Skin epidermis (tissue), 12 donors: Measurements from ENCODE around the gene ROR2.

Experiments
- H3K27ac ChIP-seq, 21 experiments: fragments of 200-600 bp; sonication (generic) in 11 of 21; one replicate each; pipeline ENCODE4 v1.5.0; 2020; ENCODE audit warnings: mild to moderate bottlenecking in 3 of 21, inconsistent platforms in 2 of 21, moderate library complexity in 2 of 21
- H3K4me3 ChIP-seq, 7 experiments: fragments of 200-600 bp; sonication (generic) in 2 of 7; one replicate each; pipeline ENCODE4 v1.5.0; 2020; ENCODE audit warnings: inconsistent platforms in 2 of 7, mild to moderate bottlenecking in 2 of 7, moderate library complexity in 1 of 7

Gene ROR2

GRCh38 chr9:91768977-91769916 lies 180.8 kb downstream of the ROR2 start:
- Histone ChIP-seq H3K27ac (no peak overlapping the region), H3K4me3 (no peak overlapping the region)

GRCh38 chr9:91768507-91768906 lies 181.5 kb downstream of the ROR2 start:
- no peak overlapping the region for H3K4me3 ChIP-seq
- H3K27ac ChIP-seq, result no peak overlapping the region

- H3K27ac ChIP-seq, result no peak overlapping the region
- H3K4me3 ChIP-seq, result no peak overlapping the region
These were observed 183.5 kb downstream of the ROR2 start for GRCh38 chr9:91766315-91767069.

GRCh38 chr9:91765296-91765695 lies 184.7 kb downstream of the ROR2 start:
- H3K27ac ChIP-seq, result no peak overlapping the region
- H3K4me3 ChIP-seq, result no peak overlapping the region

- no peak overlapping the region for H3K4me3 ChIP-seq
- no peak overlapping the region for H3K27ac ChIP-seq
These were observed 185.4 kb downstream of the ROR2 start for GRCh38 chr9:91764661-91765060.

GRCh38 chr9:91761362-91761761 lies 188.7 kb downstream of the ROR2 start:
- H3K27ac ChIP-seq, result no peak overlapping the region
- no peak overlapping the region for H3K4me3 ChIP-seq

- Histone ChIP-seq H3K27ac (no peak overlapping the region), H3K4me3 (no peak overlapping the region)
These were observed 189.1 kb downstream of the ROR2 start for GRCh38 chr9:91760906-91761305.

GRCh38 chr9:91758491-91758981 lies 191.5 kb downstream of the ROR2 start:
- peak overlapping the region in 1 of 21 experiments; percentile 36 for H3K27ac ChIP-seq
- no peak overlapping the region for H3K4me3 ChIP-seq

GRCh38 chr9:91757782-91758181 lies 192.2 kb downstream of the ROR2 start:
- Histone ChIP-seq H3K27ac (peak overlapping the region in 2 of 21 experiments; percentile 36 to 39), H3K4me3 (no peak overlapping the region)

- peak overlapping the region in 4 of 21 experiments; percentile 8 to 41 (median 18) for H3K27ac ChIP-seq
- no peak overlapping the region for H3K4me3 ChIP-seq
These were observed 193.6 kb downstream of the ROR2 start for GRCh38 chr9:91756510-91756780.

GRCh38 chr9:91755761-91756509 lies 194.1 kb downstream of the ROR2 start:
- Histone ChIP-seq H3K27ac (peak overlapping the region in 5 of 21 experiments; percentile 8 to 41 (median 23)), H3K4me3 (no peak overlapping the region)

GRCh38 chr9:91753711-91754110 lies 196.3 kb downstream of the ROR2 start:
- H3K4me3 ChIP-seq, result no peak overlapping the region

GRCh38 chr9:91751922-91752321 lies 198.1 kb downstream of the ROR2 start:
- Histone ChIP-seq H3K4me3 (no peak overlapping the region), H3K27ac (no peak overlapping the region)

More at GRCh38 chr9:91753711-91754110, 196.3 kb downstream of the ROR2 start:
- H3K27ac ChIP-seq, result no peak overlapping the region

- Histone ChIP-seq H3K27ac (no peak overlapping the region), H3K4me3 (no peak overlapping the region)
These were observed 199.7 kb downstream of the ROR2 start for GRCh38 chr9:91750343-91750742.

- H3K27ac ChIP-seq, result no peak overlapping the region
- H3K4me3 ChIP-seq, result no peak overlapping the region
These were observed 203.1 kb downstream of the ROR2 start for GRCh38 chr9:91746904-91747303.

- H3K27ac ChIP-seq, result no peak overlapping the region
- no peak overlapping the region for H3K4me3 ChIP-seq
These were observed 203.7 kb downstream of the ROR2 start for GRCh38 chr9:91746357-91746756.

GRCh38 chr9:91744114-91744513 lies 205.9 kb downstream of the ROR2 start:
- Histone ChIP-seq H3K4me3 (no peak overlapping the region), H3K27ac (no peak overlapping the region)

- peak overlapping the region in 1 of 21 experiments; percentile 15 for H3K27ac ChIP-seq
These were observed 208.5 kb downstream of the ROR2 start for GRCh38 chr9:91741522-91741921.

GRCh38 chr9:91740701-91741100 lies 209.3 kb downstream of the ROR2 start:
- H3K27ac ChIP-seq, result no peak overlapping the region
- H3K4me3 ChIP-seq, result no peak overlapping the region

More at GRCh38 chr9:91741522-91741921, 208.5 kb downstream of the ROR2 start:
- H3K4me3 ChIP-seq, result no peak overlapping the region
